HCT116 (cell line): ENCODE measurements around the gene P4HB. TPM values are rescaled to one million over a fixed set of nuclear protein-coding genes. Genes with fewer than 3 reads are reported as not detected.
A peak's percentile ranks its signal among the peaks of the same experiment; 100 is the strongest.

Experiments
- ATAC-seq: fragments of 200-7000 bp; cut with Tn5 transposase; 2 replicates; pipeline ENCODE4 v1.9.1; 2020; ENCODE audit warnings: mild to moderate bottlenecking, moderate library complexity
- BruUV-seq: library from RNA; stranded (reverse); fragments of 400-500 nt; replicated peaks from 2 replicates; lab custom pipeline; 2021; lab: Mats Ljungman, UMichigan
- CTCF ChIA-PET: fragments of 300-600 bp; sonication (Branson Sonifier 250); formaldehyde crosslinking; loops from one replicate; lab custom pipeline; 2021; ENCODE audit warnings: antibody characterized with exemption; lab: Charles Lee
- POLR2A ChIA-PET: fragments of 300-600, 350-600 bp; sonication (Branson Sonifier 250); formaldehyde crosslinking; loops from one replicate; lab custom pipeline; 2021; ENCODE audit warnings: antibody characterized with exemption; lab: Charles Lee
- RAD21 ChIA-PET, 2 experiments: fragments of 300-600 bp; sonication (Branson Sonifier 250); formaldehyde crosslinking; loops; one replicate each; lab custom pipeline; 2023; ENCODE audit warnings: low total read pairs in 2 of 2; ENCODE audit not compliant: uncharacterized antibody in 2 of 2, unreplicated experiment in 2 of 2, low non-redundant PET in 1 of 2; lab: Charles Lee
- DNase-seq: peaks from one replicate; pipeline ENCODE4 v3.0.0-alpha.2; 2010; ENCODE audit warnings: low read depth, low spot score
- H2AFZ ChIP-seq: fragments of 200-600 bp; shearing (Covaris generic), sonication (generic); 2 replicates; pipeline ENCODE4 v1.6.1; 2017; ENCODE audit warnings: low read depth, mixed run types, mixed read lengths, antibody characterized with exemption, low read length; ENCODE audit not compliant: poor library complexity, severe bottlenecking
- H3K27ac ChIP-seq: 2 replicates; pipeline ENCODE4 v1.5.1; 2012; ENCODE audit warnings: low read depth, low read length
- H3K27me3 ChIP-seq: fragments of 200-600 bp; sonication (generic); 2 replicates; pipeline ENCODE4 v1.6.1; 2016; ENCODE audit warnings: mixed run types, low read length, mixed read lengths; ENCODE audit not compliant: insufficient read depth
- H3K36me3 ChIP-seq, 2 experiments: fragments of 200-500 bp in 1 of 2; fragments of 200-600 bp in 1 of 2; sonication (Bioruptor generic) in 1 of 2; sonication (generic) in 1 of 2; 2 replicates each; pipeline versions ENCODE4 v1.5.1 to v1.6.1; 2014 to 2016; ENCODE audit warnings: low read length in 2 of 2, inconsistent platforms in 1 of 2, mixed read lengths in 1 of 2, mixed run types in 1 of 2; ENCODE audit not compliant: insufficient read depth in 2 of 2, control insufficient read depth in 1 of 2
- H3K4me1 ChIP-seq, 2 experiments: fragments of 200-600 bp in 1 of 2; sonication (generic) in 1 of 2; 2 replicates each; pipeline versions ENCODE4 v1.5.1 to v1.6.1; 2012 to 2017; ENCODE audit warnings: low read length in 2 of 2, inconsistent platforms in 1 of 2, mild to moderate bottlenecking in 1 of 2, mixed read lengths in 1 of 2, mixed run types in 1 of 2, moderate library complexity in 1 of 2; ENCODE audit not compliant: insufficient read depth in 2 of 2, control insufficient read depth in 1 of 2
- H3K4me2 ChIP-seq: fragments of 200-600 bp; sonication (generic); 2 replicates; pipeline ENCODE4 v1.6.1; 2017; ENCODE audit warnings: mixed run types, low read length, mixed read lengths
- H3K4me3 ChIP-seq, 2 experiments: fragments of 200-600 bp in 1 of 2; sonication (generic) in 1 of 2; replicated peaks in 1 of 2; 2 replicates each; pipeline ENCODE4 v1.5.1; 2011 to 2016; ENCODE audit warnings: low read length in 2 of 2, control low read depth in 1 of 2, low read depth in 1 of 2, mild to moderate bottlenecking in 1 of 2, mixed read lengths in 1 of 2, mixed run types in 1 of 2
- H3K79me2 ChIP-seq: fragments of 200-600 bp; sonication (generic); 2 replicates; pipeline ENCODE4 v1.6.1; 2017; ENCODE audit warnings: mild to moderate bottlenecking, mixed run types, low read length, moderate library complexity, mixed read lengths; ENCODE audit not compliant: insufficient read depth
- H3K9ac ChIP-seq: fragments of 200-600 bp; sonication (generic); 2 replicates; pipeline ENCODE4 v1.6.1; 2016; ENCODE audit warnings: low read length, mixed read lengths
- H3K9me2 ChIP-seq: fragments of 200-600 bp; sonication (generic), shearing (Covaris generic); 2 replicates; pipeline ENCODE4 v1.6.1; 2017; ENCODE audit warnings: mixed run types, mild to moderate bottlenecking, moderate library complexity; ENCODE audit not compliant: insufficient read depth
- H3K9me3 ChIP-seq, 2 experiments: fragments of 200-500 bp in 1 of 2; fragments of 200-600 bp in 1 of 2; sonication (Bioruptor generic) in 1 of 2; sonication (generic) in 1 of 2; 2 replicates each; pipeline ENCODE4 v1.6.1; 2014 to 2017; ENCODE audit warnings: low read length in 2 of 2, mixed read lengths in 2 of 2, inconsistent platforms in 1 of 2, low read depth in 1 of 2, mild to moderate bottlenecking in 1 of 2, mixed run types in 1 of 2, moderate library complexity in 1 of 2; ENCODE audit not compliant: control insufficient read depth in 1 of 2, insufficient read depth in 1 of 2
- H4K20me1 ChIP-seq: fragments of 200-600 bp; sonication (generic), shearing (Covaris generic); 2 replicates; pipeline ENCODE4 v1.6.1; 2017; ENCODE audit warnings: mixed run types, mild to moderate bottlenecking, moderate library complexity; ENCODE audit not compliant: insufficient read depth
- ATF3 ChIP-seq: IDR thresholded peaks from 2 replicates; pipeline ENCODE4 v1.6.1; 2012
- CBX3 ChIP-seq: IDR thresholded peaks from 2 replicates; pipeline ENCODE4 v1.6.1; 2012; ENCODE audit warnings: low read depth
- EGR1 ChIP-seq: IDR thresholded peaks from 2 replicates; pipeline ENCODE4 v1.6.1; 2012; ENCODE audit warnings: low read depth
- ELF1 ChIP-seq: IDR thresholded peaks from 2 replicates; pipeline ENCODE4 v1.6.1; 2012; ENCODE audit warnings: low read depth, borderline replicate concordance
- EZH2 ChIP-seq: fragments of 200-600 bp; sonication (generic); IDR thresholded peaks from 2 replicates; pipeline ENCODE4 v1.6.1; 2017; ENCODE audit warnings: antibody characterized with exemption, mixed run types
- EZH2phosphoT487 ChIP-seq: fragments of 200-600 bp; IDR thresholded peaks from 2 replicates; pipeline ENCODE4 v1.6.1; 2018; ENCODE audit warnings: antibody characterized with exemption, borderline replicate concordance
- FOSL1 ChIP-seq: IDR thresholded peaks from 2 replicates; pipeline ENCODE4 v1.6.1; 2012; ENCODE audit warnings: low read depth
- JUND ChIP-seq: IDR thresholded peaks from 2 replicates; pipeline ENCODE4 v1.6.1; 2012
- MAX ChIP-seq: IDR thresholded peaks from 2 replicates; pipeline ENCODE4 v1.6.1; 2012
- POLR2AphosphoS5 ChIP-seq: IDR thresholded peaks from 2 replicates; pipeline ENCODE4 v1.6.1; 2011; ENCODE audit warnings: mild to moderate bottlenecking, low read depth, low read length, moderate library complexity
- RAD21 ChIP-seq: IDR thresholded peaks from 2 replicates; pipeline ENCODE4 v1.6.1; 2012; ENCODE audit warnings: low read depth, mild to moderate bottlenecking
- SIN3A ChIP-seq: IDR thresholded peaks from 2 replicates; pipeline ENCODE4 v1.6.1; 2012; ENCODE audit warnings: low read depth
- SRF ChIP-seq: IDR thresholded peaks from 2 replicates; pipeline ENCODE4 v1.6.1; 2012; ENCODE audit warnings: low read depth
- TCF7L2 ChIP-seq: IDR thresholded peaks from 2 replicates; pipeline ENCODE4 v1.7.0; 2011; ENCODE audit warnings: borderline replicate concordance, inconsistent platforms; ENCODE audit not compliant: insufficient read depth, insufficient read length; ENCODE audit errors: extremely low read depth
- YY1 ChIP-seq: IDR thresholded peaks from 2 replicates; pipeline ENCODE4 v1.6.1; 2011; ENCODE audit warnings: low read length, low read depth, moderate library complexity, mild to moderate bottlenecking; ENCODE audit not compliant: insufficient replicate concordance; ENCODE audit errors: extremely low read depth
- ZBTB33 ChIP-seq: IDR thresholded peaks from 2 replicates; pipeline ENCODE4 v1.6.1; 2011; ENCODE audit warnings: mild to moderate bottlenecking, low read length, moderate library complexity; ENCODE audit not compliant: insufficient replicate concordance; ENCODE audit errors: extremely low read depth
- ZFX ChIP-seq: fragments of 450-650 bp; IDR thresholded peaks from 2 replicates; pipeline ENCODE4 v1.6.1; 2017
- ZNF274 ChIP-seq: fragments of 200-500 bp; sonication (Bioruptor generic); IDR thresholded peaks from 2 replicates; pipeline ENCODE4 v1.6.1; 2014; ENCODE audit warnings: mild to moderate bottlenecking, low read depth, low read length, inconsistent platforms
- intact Hi-C: fragments of 100-400 bp; cut with micrococcal nuclease; formaldehyde crosslinking; loops from 2 replicates; pipeline ENCODE4 v1.10.0; 2022
- total RNA-seq: library from RNA; stranded (reverse); gene quantifications from one replicate; pipeline ENCODE4 v1.2.1, GENCODE V29; 2021; ENCODE audit not compliant: unreplicated experiment

Gene P4HB
- total RNA-seq, 1 experiment from 2014 or later: 1,043 TPM

GRCh38 chr17:81890447-81891302 is 30.3 kb upstream of the P4HB start:
- peaks cover 87% of the 10 kb centered on the region for H3K79me2 ChIP-seq
- H3K4me3 ChIP-seq: peak overlapping the region; percentile 95 to 98
- peak overlapping the region; percentile 95 for H3K9ac ChIP-seq
- peak overlapping the region; percentile 92 for H3K4me2 ChIP-seq
- ChIA-PET POLR2A (no interaction called here), RAD21 (no interaction called here), CTCF (no interaction called here)
- H3K9me2 ChIP-seq: no peaks in the 10 kb centered on the region
- H3K27ac ChIP-seq: peak overlapping the region; percentile 97
- DNase-seq (no peak), ATAC-seq (no peak)
- BruUV-seq: TSS peak; percentile 49
- no peaks in the 10 kb centered on the region for H3K9me3 ChIP-seq
- peaks cover 40 to 62% of the 10 kb centered on the region in 2 experiments for H3K36me3 ChIP-seq
- H4K20me1 ChIP-seq: peaks cover 7% of the 10 kb centered on the region; the same call in 1 of the 2 replicates
- TF ChIP-seq EZH2 (no peak), ATF3 (no peak), EZH2phosphoT487 (no peak), ZBTB33 (no peak), ZFX (no peak), RAD21 (no peak), FOSL1 (no peak), YY1 (no peak), EGR1 (no peak), MAX (no peak), POLR2AphosphoS5 (no peak), JUND (no peak), SIN3A (no peak), SRF (no peak), TCF7L2 (no peak), ZNF274 (no peak), CBX3 (no peak), ELF1 (no peak)
- intact Hi-C loops: loop anchor here (1.0 kb wide), 1 partner anchor 21 kb away; the partner anchor contains the start of gene PCYT2
- peaks cover 15 to 34% of the 10 kb centered on the region in 2 experiments for H3K4me1 ChIP-seq
- no peak overlapping the region for H2AFZ ChIP-seq
- H3K27me3 ChIP-seq: no peaks in the 10 kb centered on the region
